Skeletal muscle satellite cell (primary cell): Measurements from ENCODE around the gene OR10S1.

Source experiments
- H3K27me3 ChIP-seq: 2 replicates; pipeline ENCODE4 v1.7.0; 2013; ENCODE audit warnings: low read length; ENCODE audit not compliant: control insufficient read depth, insufficient read depth
- H3K36me3 ChIP-seq: 2 replicates; pipeline ENCODE4 v1.7.0; 2013; ENCODE audit warnings: mild to moderate bottlenecking, control low read depth, low read length; ENCODE audit not compliant: insufficient read depth
- H3K4me1 ChIP-seq: 2 replicates; pipeline ENCODE4 v1.7.0; 2013; ENCODE audit warnings: low read length; ENCODE audit not compliant: control insufficient read depth, insufficient read depth
- H3K4me2 ChIP-seq: 2 replicates; pipeline ENCODE4 v1.7.0; 2013; ENCODE audit warnings: mild to moderate bottlenecking, low read length
- H3K4me3 ChIP-seq: 2 replicates; pipeline ENCODE4 v1.7.0; 2013; ENCODE audit warnings: low read length
- H3K9ac ChIP-seq: 2 replicates; pipeline ENCODE4 v1.7.0; 2013; ENCODE audit warnings: mild to moderate bottlenecking, low read depth, low read length, moderate library complexity
- H3K9me3 ChIP-seq: replicated peaks from 2 replicates; pipeline ENCODE4 v1.7.0; 2013; ENCODE audit warnings: mild to moderate bottlenecking, control low read depth, low read length

The OR10S1 gene

GRCh38 chr11:123942413-123942812 lies 35.2 kb downstream of the OR10S1 start:
- Histone ChIP-seq H3K36me3 (no peaks in the 10 kb centered on the region), H3K4me1 (no peaks in the 10 kb centered on the region), H3K27me3 (no peaks in the 10 kb centered on the region), H3K9me3 (no peaks in the 10 kb centered on the region), H3K4me3 (no peak overlapping the region), H3K4me2 (no peak overlapping the region), H3K9ac (no peak overlapping the region)

DNA sequence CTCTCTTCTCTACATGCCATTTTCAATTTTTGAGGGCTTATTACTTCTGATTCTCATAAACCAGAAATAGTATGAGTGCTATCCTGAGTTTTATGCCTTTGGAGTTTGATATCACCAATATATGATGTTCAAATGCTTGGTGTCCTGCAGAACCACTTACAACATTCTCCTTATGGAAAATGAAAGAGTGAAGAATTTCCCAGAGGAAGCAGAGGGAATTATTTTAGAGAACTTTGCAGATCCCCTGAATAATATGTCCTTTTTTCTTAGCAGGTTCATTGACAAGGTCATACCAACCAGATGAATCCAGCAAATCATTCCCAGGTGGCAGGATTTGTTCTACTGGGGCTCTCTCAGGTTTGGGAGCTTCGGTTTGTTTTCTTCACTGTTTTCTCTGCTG lies 38.3 kb downstream of the OR10S1 start, which contains the start of gene OR4D5:
Gene OR4D5 (plus strand): TSS at position 301 of the 400 bp plus-strand sequence. CDS start 0 bp downstream, at position 301.
- no peaks in the 10 kb centered on the region for H3K4me1 ChIP-seq
- H3K4me2 ChIP-seq = no peak within 1 kb of the TSS
- H3K4me3 ChIP-seq = no peak within 1 kb of the TSS
- H3K36me3 ChIP-seq = no peaks in the 10 kb centered on the region
- no peaks in the 10 kb centered on the region for H3K9me3 ChIP-seq
- H3K27me3 ChIP-seq = no peaks in the 10 kb centered on the region
- H3K9ac ChIP-seq = no peak within 1 kb of the TSS
